Measurements from ENCODE around the gene SIGLEC1. TPM values are rescaled to one million over a fixed set of nuclear protein-coding genes. Genes with fewer than 3 reads are reported as not detected.

Gene SIGLEC1
- total RNA-seq, 4 donors from 2014 or later: 1.0 to 7.9 (median 3.4) TPM

DNA sequence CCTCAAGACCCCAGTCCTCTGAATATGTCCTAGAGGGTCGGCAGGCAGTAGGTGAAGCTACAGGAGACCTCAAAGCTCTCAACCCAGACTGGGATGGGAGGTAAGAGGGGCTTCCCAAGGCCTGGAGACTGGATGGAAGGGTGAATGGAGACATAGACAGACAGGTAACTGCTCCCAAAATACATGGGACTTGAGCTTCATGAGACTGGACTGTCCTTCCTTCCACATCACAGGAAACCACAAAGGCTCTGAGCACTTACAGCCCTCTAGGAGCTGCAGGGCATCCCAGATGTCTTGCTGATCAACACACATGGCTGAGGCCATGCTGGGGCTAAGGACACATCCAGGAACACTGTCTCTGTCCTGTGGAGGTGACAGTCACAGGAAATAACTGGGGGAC, 31.6 kb upstream of the SIGLEC1 start:
- Histone ChIP-seq H3K4me1 (no peaks in the 10 kb centered on the region), H3K9me3 (no peaks in the 10 kb centered on the region), H3K27ac (no peak overlapping the region), H3K27me3 (no peaks in the 10 kb centered on the region), H3K4me3 (no peak overlapping the region), H3K36me3 (no peaks in the 10 kb centered on the region)
- TF ChIP-seq CTCF (IDR thresholded peaks at IDR 0.05) (no peak), POLR2A (IDR thresholded peaks at IDR 0.05) (no peak)
- intact Hi-C loops (cut with DNase I; ENCODE audit: low total_unique reads): no loop called here
- no peak for DNase-seq

- no peaks in the 10 kb centered on the region for H3K9me3 ChIP-seq
- no peaks in the 10 kb centered on the region for H3K4me1 ChIP-seq
- intact Hi-C loops (cut with DNase I; ENCODE audit: low total_unique reads): no loop called here
- no peak overlapping the region for H3K27ac ChIP-seq
- no peaks in the 10 kb centered on the region for H3K27me3 ChIP-seq
- no peak overlapping the region for H3K4me3 ChIP-seq
- no peak for DNase-seq
- TF ChIP-seq POLR2A (IDR thresholded peaks at IDR 0.05): no peak
- no peak for TF ChIP-seq CTCF (IDR thresholded peaks at IDR 0.05)
- H3K36me3 ChIP-seq: no peaks in the 10 kb centered on the region
These were observed 30.9 kb upstream of the SIGLEC1 start for GRCh38 chr20:3743251-3743650.

- Histone ChIP-seq H3K27me3 (no peaks in the 10 kb centered on the region), H3K4me3 (no peak overlapping the region), H3K27ac (no peak overlapping the region), H3K4me1 (no peaks in the 10 kb centered on the region), H3K36me3 (no peaks in the 10 kb centered on the region), H3K9me3 (no peaks in the 10 kb centered on the region)
- intact Hi-C loops (cut with DNase I; ENCODE audit: low total_unique reads): no loop called here
- TF ChIP-seq POLR2A (IDR thresholded peaks at IDR 0.05) (no peak), CTCF (IDR thresholded peaks at IDR 0.05) (no peak)
- no peak for DNase-seq
These were observed 29.5 kb upstream of the SIGLEC1 start for GRCh38 chr20:3741836-3742458.

DNA sequence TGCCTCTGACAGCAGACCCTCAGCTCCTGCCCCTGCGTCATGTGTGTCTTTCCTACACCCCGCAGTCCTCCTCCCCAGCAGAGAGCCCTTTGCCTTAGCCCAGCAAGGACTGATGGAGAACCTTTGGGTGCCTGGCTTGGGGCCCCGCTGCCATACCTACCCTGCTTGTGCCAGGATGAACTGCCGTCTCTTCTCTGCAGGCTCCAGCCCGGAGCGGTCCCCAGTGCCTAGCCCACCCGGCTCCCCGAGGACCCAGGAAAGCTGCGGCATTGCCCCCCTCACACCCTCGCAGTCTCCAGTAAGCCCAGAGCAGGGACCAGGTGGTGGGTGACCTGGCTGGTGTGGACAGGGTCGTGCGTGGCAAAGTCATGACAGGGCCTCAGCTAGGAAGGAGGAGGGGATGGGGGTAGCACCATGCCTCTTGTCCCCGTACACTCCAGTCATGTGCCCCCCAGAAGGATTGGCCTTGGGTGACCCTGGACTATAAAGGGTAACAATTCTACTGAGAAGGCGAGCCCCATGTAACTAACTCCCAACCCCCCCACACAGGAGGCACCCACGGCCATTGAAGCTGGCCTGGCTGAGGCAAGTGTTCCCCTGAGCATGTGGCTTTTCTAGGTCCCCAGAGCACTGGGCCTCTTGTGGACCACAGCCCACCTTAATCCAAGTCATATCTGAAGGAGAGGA, 28.4 kb upstream of the SIGLEC1 start:
- intact Hi-C loops (cut with DNase I; ENCODE audit: low total_unique reads): no loop called here
- H3K27ac ChIP-seq: peak overlapping the region; percentile 63 to 71
- no peak for DNase-seq
- no peaks in the 10 kb centered on the region for H3K36me3 ChIP-seq
- no peaks in the 10 kb centered on the region for H3K27me3 ChIP-seq
- no peak for TF ChIP-seq CTCF (IDR thresholded peaks at IDR 0.05)
- no peak for TF ChIP-seq POLR2A (IDR thresholded peaks at IDR 0.05)
- H3K9me3 ChIP-seq: no peaks in the 10 kb centered on the region
- H3K4me1 ChIP-seq: no peaks in the 10 kb centered on the region
- no peak overlapping the region for H3K4me3 ChIP-seq

GRCh38 chr20:3739926-3740451, 27.6 kb upstream of the SIGLEC1 start:
- TF ChIP-seq CTCF (IDR thresholded peaks at IDR 0.05): no peak
- TF ChIP-seq POLR2A (IDR thresholded peaks at IDR 0.05): no peak
- Histone ChIP-seq H3K27ac (peak overlapping the region; percentile 63 to 71), H3K36me3 (no peaks in the 10 kb centered on the region), H3K27me3 (no peaks in the 10 kb centered on the region), H3K4me3 (no peak overlapping the region), H3K9me3 (no peaks in the 10 kb centered on the region), H3K4me1 (no peaks in the 10 kb centered on the region)
- intact Hi-C loops (cut with DNase I; ENCODE audit: low total_unique reads): no loop called here
- DNase-seq: no peak
